Mesendoderm (in vitro differentiated cells): ENCODE measurements around the gene GNAZ.

ENCODE experiments used
- DNase-seq: peaks from one replicate; pipeline ENCODE4 v3.0.0; 2013
- H2AK5ac ChIP-seq: 2 replicates; pipeline ENCODE4 v1.6.1; 2013; ENCODE audit warnings: low read length, inconsistent platforms
- H2BK120ac ChIP-seq: 2 replicates; pipeline ENCODE4 v1.6.1; 2013; ENCODE audit warnings: low read depth, mild to moderate bottlenecking, low read length, moderate library complexity, mixed read lengths
- H2BK15ac ChIP-seq: replicated peaks from 2 replicates; pipeline ENCODE4 v1.6.1; 2013; ENCODE audit warnings: low read depth, mild to moderate bottlenecking, moderate library complexity
- H2BK5ac ChIP-seq: 2 replicates; pipeline ENCODE4 v1.6.1; 2013; ENCODE audit warnings: low read length, inconsistent platforms
- H3K18ac ChIP-seq: 2 replicates; pipeline ENCODE4 v1.6.1; 2013; ENCODE audit warnings: mild to moderate bottlenecking, low read length, mixed read lengths
- H3K23ac ChIP-seq: one replicate; pipeline ENCODE4 v1.6.1; 2013; ENCODE audit warnings: low read length
- H3K27ac ChIP-seq: 2 replicates; pipeline ENCODE4 v1.5.1; 2013; ENCODE audit warnings: low read depth, mild to moderate bottlenecking, inconsistent platforms, low read length, moderate library complexity
- H3K27me3 ChIP-seq: 2 replicates; pipeline ENCODE4 v1.6.1; 2013; ENCODE audit warnings: low read length, control low read depth, mild to moderate bottlenecking, inconsistent platforms; ENCODE audit not compliant: insufficient read depth, poor library complexity
- H3K36me3 ChIP-seq: 2 replicates; pipeline ENCODE4 v1.6.1; 2013; ENCODE audit warnings: low read length, inconsistent platforms; ENCODE audit not compliant: control insufficient read depth, insufficient read depth
- H3K4ac ChIP-seq: one replicate; pipeline ENCODE4 v1.6.1; 2013; ENCODE audit warnings: low read depth, mild to moderate bottlenecking, low read length, moderate library complexity
- H3K4me1 ChIP-seq: 2 replicates; pipeline ENCODE4 v1.6.1; 2013; ENCODE audit warnings: low read depth, low read length, inconsistent platforms; ENCODE audit not compliant: control insufficient read depth
- H3K4me2 ChIP-seq: 2 replicates; pipeline ENCODE4 v1.6.1; 2013; ENCODE audit warnings: low read length
- H3K4me3 ChIP-seq: 2 replicates; pipeline ENCODE4 v1.5.1; 2013; ENCODE audit warnings: mild to moderate bottlenecking, low read length
- H3K56ac ChIP-seq: one replicate; pipeline ENCODE4 v1.6.1; 2013; ENCODE audit warnings: low read length
- H3K79me1 ChIP-seq: 2 replicates; pipeline ENCODE4 v1.6.1; 2013; ENCODE audit warnings: low read length, inconsistent platforms
- H3K79me2 ChIP-seq: 2 replicates; pipeline ENCODE4 v1.6.1; 2013; ENCODE audit warnings: mild to moderate bottlenecking, low read length; ENCODE audit not compliant: control insufficient read depth, insufficient read depth
- H3K9ac ChIP-seq: 2 replicates; pipeline ENCODE4 v1.6.1; 2013; ENCODE audit warnings: low read length, inconsistent platforms
- H4K5ac ChIP-seq: one replicate; pipeline ENCODE4 v1.6.1; 2013; ENCODE audit warnings: low read length
- H4K8ac ChIP-seq: one replicate; pipeline ENCODE4 v1.6.1; 2013; ENCODE audit warnings: low read depth, mild to moderate bottlenecking, control low read depth, low read length, moderate library complexity
- WGBS: extraction: QIAGEN DNeasy Blood & Tissue Kit; methylation state at CpG from one replicate; pipeline ENCODE4 v1.1.7; 2013; ENCODE audit warnings: low lambda C conversion rate, missing lambda C conversion rate; ENCODE audit not compliant: insufficient coverage; ENCODE audit errors: extremely low coverage; 5-methylcytosine and 5-hydroxymethylcytosine counted together

The GNAZ gene

GRCh38 chr22:23102776-23103175, 32.5 kb downstream of the GNAZ start:
- H3K36me3 ChIP-seq, result no peaks in the 10 kb centered on the region
- H3K27ac ChIP-seq, result no peak overlapping the region
- H3K4ac ChIP-seq, result no peak overlapping the region
- H2BK15ac ChIP-seq, result no peak overlapping the region
- H3K4me2 ChIP-seq, result no peak overlapping the region
- no peaks in the 10 kb centered on the region for H3K27me3 ChIP-seq
- H3K18ac ChIP-seq, result no peak overlapping the region
- no peak overlapping the region for H3K9ac ChIP-seq
- H2AK5ac ChIP-seq, result no peak overlapping the region
- no peak for DNase-seq
- H3K23ac ChIP-seq, result no peak overlapping the region
- H4K5ac ChIP-seq, result no peak overlapping the region
- H3K4me3 ChIP-seq, result no peak overlapping the region
- no CpG with 5 or more reads among the region's 3 CpGs for WGBS
- H3K4me1 ChIP-seq, result no peaks in the 10 kb centered on the region
- no peak overlapping the region for H3K56ac ChIP-seq
- no peaks in the 10 kb centered on the region for H3K79me1 ChIP-seq
- H3K79me2 ChIP-seq, result no peaks in the 10 kb centered on the region
- no peak overlapping the region for H2BK5ac ChIP-seq
- no peak overlapping the region for H2BK120ac ChIP-seq
- H4K8ac ChIP-seq, result no peak overlapping the region

- Histone ChIP-seq H3K79me1 (no peaks in the 10 kb centered on the region), H3K79me2 (no peaks in the 10 kb centered on the region), H3K36me3 (no peaks in the 10 kb centered on the region), H3K18ac (no peak overlapping the region), H3K4ac (no peak overlapping the region), H2BK5ac (no peak overlapping the region), H3K56ac (no peak overlapping the region), H4K8ac (no peak overlapping the region), H4K5ac (no peak overlapping the region), H3K4me1 (no peaks in the 10 kb centered on the region), H2AK5ac (no peak overlapping the region), H2BK120ac (no peak overlapping the region), H3K9ac (no peak overlapping the region), H2BK15ac (no peak overlapping the region), H3K23ac (no peak overlapping the region), H3K4me2 (no peak overlapping the region), H3K27ac (no peak overlapping the region), H3K27me3 (no peaks in the 10 kb centered on the region), H3K4me3 (no peak overlapping the region)
- no CpG with 5 or more reads among the region's 13 CpGs for WGBS
- no peak for DNase-seq
Observed at GRCh38 chr22:23103199-23103954, 33.1 kb downstream of the GNAZ start.

GRCh38 chr22:23104187-23104971, 34.1 kb downstream of the GNAZ start:
- H3K27me3 ChIP-seq, result no peaks in the 10 kb centered on the region
- H2AK5ac ChIP-seq, result no peak overlapping the region
- no peaks in the 10 kb centered on the region for H3K79me1 ChIP-seq
- H2BK5ac ChIP-seq, result no peak overlapping the region
- H3K23ac ChIP-seq, result no peak overlapping the region
- no peak overlapping the region for H3K4ac ChIP-seq
- H3K4me2 ChIP-seq, result no peak overlapping the region
- H3K9ac ChIP-seq, result no peak overlapping the region
- DNase-seq, result no peak
- no peak overlapping the region for H3K56ac ChIP-seq
- no peaks in the 10 kb centered on the region for H3K4me1 ChIP-seq
- no peak overlapping the region for H4K8ac ChIP-seq
- H3K4me3 ChIP-seq, result no peak overlapping the region
- H4K5ac ChIP-seq, result no peak overlapping the region
- H3K36me3 ChIP-seq, result no peaks in the 10 kb centered on the region
- H3K27ac ChIP-seq, result no peak overlapping the region
- H3K79me2 ChIP-seq, result no peaks in the 10 kb centered on the region
- no peak overlapping the region for H2BK15ac ChIP-seq
- WGBS, result no CpG with 5 or more reads among the region's 12 CpGs
- H3K18ac ChIP-seq, result no peak overlapping the region
- no peak overlapping the region for H2BK120ac ChIP-seq

GRCh38 chr22:23105304-23105703, 35.0 kb downstream of the GNAZ start:
- Histone ChIP-seq H2BK5ac (no peak overlapping the region), H3K4ac (no peak overlapping the region), H3K4me1 (no peaks in the 10 kb centered on the region), H3K4me2 (no peak overlapping the region), H3K79me1 (no peaks in the 10 kb centered on the region), H3K9ac (no peak overlapping the region), H3K27me3 (no peaks in the 10 kb centered on the region), H3K18ac (no peak overlapping the region), H2AK5ac (no peak overlapping the region), H3K36me3 (no peaks in the 10 kb centered on the region), H3K23ac (no peak overlapping the region), H4K5ac (no peak overlapping the region), H3K4me3 (no peak overlapping the region), H3K27ac (no peak overlapping the region), H3K56ac (no peak overlapping the region), H2BK15ac (no peak overlapping the region), H3K79me2 (no peaks in the 10 kb centered on the region), H4K8ac (no peak overlapping the region), H2BK120ac (no peak overlapping the region)
- DNase-seq, result no peak
- WGBS, result no CpG with 5 or more reads among the region's 5 CpGs

- no CpG with 5 or more reads among the region's 5 CpGs for WGBS
- Histone ChIP-seq H3K36me3 (no peaks in the 10 kb centered on the region), H3K23ac (no peak overlapping the region), H4K5ac (no peak overlapping the region), H2BK120ac (no peak overlapping the region), H3K9ac (no peak overlapping the region), H2BK15ac (no peak overlapping the region), H3K4me3 (no peak overlapping the region), H3K4me2 (no peak overlapping the region), H3K4ac (no peak overlapping the region), H2BK5ac (no peak overlapping the region), H3K18ac (no peak overlapping the region), H3K79me1 (no peaks in the 10 kb centered on the region), H3K27ac (no peak overlapping the region), H2AK5ac (no peak overlapping the region), H3K4me1 (no peaks in the 10 kb centered on the region), H4K8ac (no peak overlapping the region), H3K79me2 (no peaks in the 10 kb centered on the region), H3K27me3 (no peaks in the 10 kb centered on the region), H3K56ac (no peak overlapping the region)
- no peak for DNase-seq
Observed at GRCh38 chr22:23105919-23106318, 35.6 kb downstream of the GNAZ start.
